WTC11 (cell line): ENCODE measurements around the gene GDF7.

Experiments used
- TF ChIP-seq, protein P1 (sequence below): fragments of 200-600 bp; IDR thresholded peaks from 2 replicates; pipeline ENCODE4 v1.8.0; 2022; ENCODE audit warnings: antibody characterized with exemption
- TF ChIP-seq, protein P2 (sequence below): sonication (generic); formaldehyde crosslinking; IDR thresholded peaks from 2 replicates; pipeline ENCODE4 v1.8.0; 2023; ENCODE audit warnings: missing genetic modification reagents, mild to moderate bottlenecking, borderline replicate concordance

DNA sequence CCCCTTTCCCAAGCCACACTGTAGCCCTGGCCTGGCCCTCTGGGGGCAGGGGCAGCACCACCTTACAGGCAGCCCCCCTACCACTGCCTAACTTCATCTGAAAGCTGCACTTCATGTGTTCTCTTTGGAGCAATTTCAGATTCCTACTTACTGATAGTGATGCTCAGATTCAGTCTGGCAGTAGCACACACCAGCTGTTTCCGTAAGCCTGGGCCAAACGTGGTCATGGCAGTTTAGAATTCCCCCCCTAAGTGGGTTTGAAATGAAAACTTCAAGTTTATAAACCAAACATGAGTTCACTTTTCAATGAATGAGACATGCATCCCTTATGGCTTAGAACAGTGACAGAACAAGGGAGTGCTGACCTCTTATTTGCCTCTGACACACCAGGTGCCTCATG, 29.4 kb downstream of the GDF7 start:
- TF ChIP-seq, protein P1, sequence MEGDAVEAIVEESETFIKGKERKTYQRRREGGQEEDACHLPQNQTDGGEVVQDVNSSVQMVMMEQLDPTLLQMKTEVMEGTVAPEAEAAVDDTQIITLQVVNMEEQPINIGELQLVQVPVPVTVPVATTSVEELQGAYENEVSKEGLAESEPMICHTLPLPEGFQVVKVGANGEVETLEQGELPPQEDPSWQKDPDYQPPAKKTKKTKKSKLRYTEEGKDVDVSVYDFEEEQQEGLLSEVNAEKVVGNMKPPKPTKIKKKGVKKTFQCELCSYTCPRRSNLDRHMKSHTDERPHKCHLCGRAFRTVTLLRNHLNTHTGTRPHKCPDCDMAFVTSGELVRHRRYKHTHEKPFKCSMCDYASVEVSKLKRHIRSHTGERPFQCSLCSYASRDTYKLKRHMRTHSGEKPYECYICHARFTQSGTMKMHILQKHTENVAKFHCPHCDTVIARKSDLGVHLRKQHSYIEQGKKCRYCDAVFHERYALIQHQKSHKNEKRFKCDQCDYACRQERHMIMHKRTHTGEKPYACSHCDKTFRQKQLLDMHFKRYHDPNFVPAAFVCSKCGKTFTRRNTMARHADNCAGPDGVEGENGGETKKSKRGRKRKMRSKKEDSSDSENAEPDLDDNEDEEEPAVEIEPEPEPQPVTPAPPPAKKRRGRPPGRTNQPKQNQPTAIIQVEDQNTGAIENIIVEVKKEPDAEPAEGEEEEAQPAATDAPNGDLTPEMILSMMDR = no peak
- TF ChIP-seq, protein P2, sequence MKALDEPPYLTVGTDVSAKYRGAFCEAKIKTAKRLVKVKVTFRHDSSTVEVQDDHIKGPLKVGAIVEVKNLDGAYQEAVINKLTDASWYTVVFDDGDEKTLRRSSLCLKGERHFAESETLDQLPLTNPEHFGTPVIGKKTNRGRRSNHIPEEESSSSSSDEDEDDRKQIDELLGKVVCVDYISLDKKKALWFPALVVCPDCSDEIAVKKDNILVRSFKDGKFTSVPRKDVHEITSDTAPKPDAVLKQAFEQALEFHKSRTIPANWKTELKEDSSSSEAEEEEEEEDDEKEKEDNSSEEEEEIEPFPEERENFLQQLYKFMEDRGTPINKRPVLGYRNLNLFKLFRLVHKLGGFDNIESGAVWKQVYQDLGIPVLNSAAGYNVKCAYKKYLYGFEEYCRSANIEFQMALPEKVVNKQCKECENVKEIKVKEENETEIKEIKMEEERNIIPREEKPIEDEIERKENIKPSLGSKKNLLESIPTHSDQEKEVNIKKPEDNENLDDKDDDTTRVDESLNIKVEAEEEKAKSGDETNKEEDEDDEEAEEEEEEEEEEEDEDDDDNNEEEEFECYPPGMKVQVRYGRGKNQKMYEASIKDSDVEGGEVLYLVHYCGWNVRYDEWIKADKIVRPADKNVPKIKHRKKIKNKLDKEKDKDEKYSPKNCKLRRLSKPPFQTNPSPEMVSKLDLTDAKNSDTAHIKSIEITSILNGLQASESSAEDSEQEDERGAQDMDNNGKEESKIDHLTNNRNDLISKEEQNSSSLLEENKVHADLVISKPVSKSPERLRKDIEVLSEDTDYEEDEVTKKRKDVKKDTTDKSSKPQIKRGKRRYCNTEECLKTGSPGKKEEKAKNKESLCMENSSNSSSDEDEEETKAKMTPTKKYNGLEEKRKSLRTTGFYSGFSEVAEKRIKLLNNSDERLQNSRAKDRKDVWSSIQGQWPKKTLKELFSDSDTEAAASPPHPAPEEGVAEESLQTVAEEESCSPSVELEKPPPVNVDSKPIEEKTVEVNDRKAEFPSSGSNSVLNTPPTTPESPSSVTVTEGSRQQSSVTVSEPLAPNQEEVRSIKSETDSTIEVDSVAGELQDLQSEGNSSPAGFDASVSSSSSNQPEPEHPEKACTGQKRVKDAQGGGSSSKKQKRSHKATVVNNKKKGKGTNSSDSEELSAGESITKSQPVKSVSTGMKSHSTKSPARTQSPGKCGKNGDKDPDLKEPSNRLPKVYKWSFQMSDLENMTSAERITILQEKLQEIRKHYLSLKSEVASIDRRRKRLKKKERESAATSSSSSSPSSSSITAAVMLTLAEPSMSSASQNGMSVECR (CRISPR knock-in tag) = no peak
